Natural killer cell treated with Interleukin-12 subunit alpha and Interleukin-12 subunit beta and Interleukin-15 and Interleukin-18, amount 100 ng/mL, for 72 hours (primary cell): ENCODE measurements around the gene NCOR2. TPM values are rescaled to one million over a fixed set of nuclear protein-coding genes. Genes with fewer than 3 reads are reported as not detected.

Source experiments
- ATAC-seq, 2 donors: fragments of 150-1000 bp; cut with Tn5 transposase in 1 of 2; sonication (Bioruptor Pico), chemical (Tn5 transposase) in 1 of 2; 2 replicates each; pipeline ENCODE4 v1.10.0; 2021
- DNase-seq: peaks from one replicate; pipeline ENCODE4 v3.0.0; 2022; ENCODE audit warnings: low spot score
- H3K27ac Mint-ChIP-seq, 2 donors: 1 replicate in 1 of 2; 2 replicates in 1 of 2; pipeline ENCODE4 v1.8.0; 2022; ENCODE audit warnings: mixed read lengths in 2 of 2, mild to moderate bottlenecking in 1 of 2, moderate library complexity in 1 of 2
- H3K27me3 Mint-ChIP-seq, 2 donors: 1 replicate in 1 of 2; 2 replicates in 1 of 2; pipeline ENCODE4 v1.8.0; 2022; ENCODE audit warnings: mixed read lengths in 2 of 2
- H3K36me3 Mint-ChIP-seq: one replicate; pipeline ENCODE4 v1.8.0; 2022; ENCODE audit warnings: mixed read lengths
- H3K4me1 Mint-ChIP-seq, 2 donors: 1 replicate in 1 of 2; 2 replicates in 1 of 2; pipeline ENCODE4 v1.8.0; 2022; ENCODE audit warnings: low read depth in 2 of 2, mixed read lengths in 2 of 2, mild to moderate bottlenecking in 1 of 2
- H3K4me3 Mint-ChIP-seq: one replicate; pipeline ENCODE4 v1.8.0; 2022; ENCODE audit warnings: mixed read lengths
- H3K9me3 Mint-ChIP-seq: 2 replicates; pipeline ENCODE4 v1.8.0; 2022; ENCODE audit warnings: mixed read lengths
- total RNA-seq, 2 donors: library from RNA; stranded (reverse); gene quantifications; one replicate each; pipeline ENCODE4 v1.2.3, GENCODE V29; 2022

NCOR2 gene
- total RNA-seq, 2 donors from 2014 or later, result 80.8 to 133 TPM

DNA sequence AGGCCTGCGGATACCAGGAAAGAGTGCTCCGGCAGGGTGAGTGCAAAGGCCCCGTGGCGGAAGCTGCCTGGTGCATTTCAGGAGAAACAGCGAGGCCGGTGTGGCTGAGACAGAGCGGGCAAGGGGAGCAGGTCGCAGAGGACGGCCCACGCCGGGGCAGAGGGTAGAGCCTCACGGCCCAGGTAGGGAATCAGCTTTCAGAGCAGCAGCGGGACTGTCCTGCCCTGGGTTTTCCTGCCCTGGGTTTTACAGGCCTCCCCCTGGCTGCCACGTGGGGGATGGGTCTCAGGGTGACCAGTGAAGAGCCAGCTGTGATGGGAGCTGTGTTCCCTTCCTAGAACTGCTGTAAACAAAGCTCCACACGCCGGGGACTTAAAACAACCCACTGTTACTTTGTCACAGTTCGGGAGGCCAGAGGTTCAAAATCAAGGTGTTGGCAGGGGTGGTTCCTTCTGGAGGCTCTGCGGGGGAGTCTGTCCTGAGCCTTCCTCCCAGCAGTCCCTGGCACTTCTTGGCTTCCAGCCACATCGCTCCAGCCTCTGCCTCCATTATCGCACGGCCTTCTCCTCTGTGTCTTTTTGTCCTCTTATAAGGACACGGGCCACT, 10.4 kb downstream of the NCOR2 start:
- H3K4me1 Mint-ChIP-seq, result peaks cover 10 to 45% of the 10 kb centered on the region in 2 donors
- ATAC-seq (no peak), DNase-seq (no peak)
- H3K27me3 Mint-ChIP-seq, result no peaks in the 10 kb centered on the region
- no peaks in the 10 kb centered on the region for H3K36me3 Mint-ChIP-seq
- H3K27ac Mint-ChIP-seq, result no peak overlapping the region
- no peak overlapping the region for H3K4me3 Mint-ChIP-seq
- no peaks in the 10 kb centered on the region for H3K9me3 Mint-ChIP-seq

DNA sequence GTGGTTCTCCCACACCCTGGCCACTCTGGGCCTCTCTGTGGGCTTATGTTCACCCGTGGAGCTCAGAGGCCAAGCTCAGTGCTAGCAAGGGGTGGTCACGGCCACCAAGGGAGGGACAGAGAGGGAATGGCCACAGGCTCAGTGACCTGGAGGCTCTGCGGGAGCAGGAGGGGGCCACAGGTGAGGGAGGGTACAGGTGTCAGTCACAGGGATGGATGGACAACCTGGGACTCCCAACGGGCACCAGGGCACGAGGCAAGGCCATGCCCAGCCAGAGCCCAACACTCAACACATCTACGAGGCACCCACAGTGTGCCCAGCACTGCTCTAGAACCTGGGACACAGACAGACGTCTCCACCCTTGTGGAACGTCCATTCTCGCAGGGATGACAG, 11.3 kb downstream of the NCOR2 start:
- DNase-seq (no peak), ATAC-seq (no peak)
- no peaks in the 10 kb centered on the region for H3K27me3 Mint-ChIP-seq
- H3K27ac Mint-ChIP-seq, result no peak overlapping the region
- peaks cover 11 to 46% of the 10 kb centered on the region in 2 donors for H3K4me1 Mint-ChIP-seq
- H3K4me3 Mint-ChIP-seq, result no peak overlapping the region
- H3K9me3 Mint-ChIP-seq, result no peaks in the 10 kb centered on the region
- no peaks in the 10 kb centered on the region for H3K36me3 Mint-ChIP-seq

DNA sequence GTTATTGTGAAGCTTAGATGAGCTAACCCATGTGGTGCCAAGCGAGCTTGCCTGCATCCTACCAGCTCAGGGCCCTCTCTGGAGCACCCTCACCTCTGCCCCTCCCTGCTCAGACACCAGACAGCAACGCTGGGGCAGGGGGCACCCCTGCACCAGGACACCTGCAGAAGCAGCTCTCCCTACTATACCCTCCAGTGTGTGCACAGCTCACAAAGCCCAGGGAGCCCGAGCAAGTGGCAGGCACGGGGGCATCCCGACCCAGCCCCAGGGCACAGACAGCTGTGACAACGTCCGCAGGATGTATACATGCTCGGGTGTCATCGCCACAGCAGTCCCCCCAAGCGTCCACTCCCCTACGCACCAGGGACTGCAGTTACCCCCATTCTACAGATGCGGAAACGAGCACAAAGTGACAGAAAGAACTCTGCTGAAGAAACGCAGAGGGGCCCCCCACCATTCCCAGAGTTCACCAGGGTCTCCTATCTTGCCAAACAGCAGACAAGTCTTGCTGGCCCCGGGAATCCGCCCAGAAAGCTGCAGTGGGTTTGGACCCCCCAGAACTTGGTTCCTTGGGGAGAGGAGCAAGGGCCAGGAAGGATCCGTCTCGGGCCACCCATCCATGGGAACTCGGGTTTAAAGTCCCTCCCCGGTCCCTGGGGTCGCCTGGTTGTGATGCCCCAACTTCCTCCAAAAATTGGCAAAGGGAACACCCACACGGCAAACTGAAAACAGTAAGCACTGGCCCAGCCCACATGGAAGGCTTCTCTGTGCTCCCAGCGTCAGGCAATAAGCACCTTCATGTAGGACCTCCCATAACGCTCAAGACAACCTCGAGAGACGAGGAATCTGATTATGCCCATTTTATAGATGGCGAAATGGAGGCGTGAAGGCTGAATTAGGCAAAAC, 12.0 kb downstream of the NCOR2 start:
- Mint-ChIP-seq H3K27ac (no peak overlapping the region), H3K27me3 (no peaks in the 10 kb centered on the region), H3K9me3 (no peaks in the 10 kb centered on the region), H3K4me1 (peaks cover 15 to 48% of the 10 kb centered on the region in 2 donors), H3K36me3 (no peaks in the 10 kb centered on the region), H3K4me3 (no peak overlapping the region)
- DNase-seq, result no peak
- ATAC-seq, result no peak

DNA sequence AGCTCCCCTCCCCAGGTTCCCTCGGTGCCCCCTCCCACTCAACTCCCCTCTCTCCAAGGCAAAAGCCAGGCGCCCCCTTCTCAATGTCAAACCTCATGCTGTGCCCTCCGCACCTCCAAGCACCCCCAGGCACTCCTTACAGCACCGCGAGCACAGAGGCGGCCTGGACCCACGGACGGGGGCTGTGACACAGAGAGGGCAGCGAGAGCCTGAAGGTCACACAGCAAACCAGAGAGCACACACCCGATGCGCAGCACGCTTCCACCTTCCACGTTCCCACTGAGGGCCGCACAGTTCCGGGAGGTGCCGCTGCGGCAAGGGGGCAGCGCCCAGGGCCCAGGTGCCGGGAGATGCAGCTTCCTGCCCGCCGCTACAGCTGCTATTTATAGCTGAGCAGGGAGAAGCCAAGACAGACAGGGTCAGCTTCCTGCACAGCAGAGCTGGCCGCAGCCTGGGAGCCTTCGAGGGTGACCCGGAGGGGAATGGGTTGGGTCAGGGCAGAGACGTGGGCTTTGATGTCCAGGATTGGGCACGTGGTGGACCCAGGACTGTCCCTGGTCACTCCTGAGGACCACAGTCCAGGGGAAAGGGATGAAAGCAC, 12.9 kb downstream of the NCOR2 start:
- H3K4me3 Mint-ChIP-seq, result no peak overlapping the region

DNA sequence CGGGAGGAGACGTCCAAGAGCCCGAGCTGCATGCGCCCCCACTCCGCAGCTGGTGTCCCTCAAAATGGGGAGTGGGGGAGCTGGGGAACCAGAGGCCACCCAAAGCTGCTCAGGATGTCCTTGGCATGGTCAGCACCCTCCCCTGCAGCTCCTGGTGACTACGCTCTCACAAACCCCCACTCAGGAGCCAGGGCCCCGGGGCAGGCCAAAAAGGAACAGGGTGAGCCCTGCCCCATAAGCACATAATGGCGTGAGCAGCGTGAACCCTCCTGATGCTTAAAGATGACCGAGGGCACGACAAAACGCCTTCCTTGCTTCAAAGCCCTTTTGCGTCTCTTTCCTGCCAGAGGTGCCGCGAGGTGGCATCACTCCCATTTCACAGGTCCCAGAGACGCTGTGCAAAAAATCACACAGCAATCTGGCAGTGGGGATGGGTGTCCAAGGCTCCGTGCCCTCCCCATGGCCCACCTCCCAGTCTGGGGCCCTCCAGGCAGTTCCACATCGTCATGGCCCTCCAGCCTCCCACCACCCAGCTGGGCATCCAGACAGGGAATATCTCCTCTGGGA, 13.5 kb downstream of the NCOR2 start:
- H3K27ac Mint-ChIP-seq, result no peak overlapping the region
- DNase-seq (no peak), ATAC-seq (no peak)
- no peak overlapping the region for H3K4me3 Mint-ChIP-seq
- no peaks in the 10 kb centered on the region for H3K36me3 Mint-ChIP-seq
- H3K27me3 Mint-ChIP-seq, result no peaks in the 10 kb centered on the region
- H3K9me3 Mint-ChIP-seq, result no peaks in the 10 kb centered on the region
- peaks cover 16 to 52% of the 10 kb centered on the region in 2 donors for H3K4me1 Mint-ChIP-seq

More for the DNA sequence above, 12.9 kb downstream of the NCOR2 start:
- DNase-seq (no peak), ATAC-seq (peak in 1 of 2 donors; percentile 11)
- peaks cover 15 to 52% of the 10 kb centered on the region in 2 donors for H3K4me1 Mint-ChIP-seq
- no peaks in the 10 kb centered on the region for H3K27me3 Mint-ChIP-seq
- no peaks in the 10 kb centered on the region for H3K9me3 Mint-ChIP-seq
- no peak overlapping the region for H3K27ac Mint-ChIP-seq
- no peaks in the 10 kb centered on the region for H3K36me3 Mint-ChIP-seq

DNA sequence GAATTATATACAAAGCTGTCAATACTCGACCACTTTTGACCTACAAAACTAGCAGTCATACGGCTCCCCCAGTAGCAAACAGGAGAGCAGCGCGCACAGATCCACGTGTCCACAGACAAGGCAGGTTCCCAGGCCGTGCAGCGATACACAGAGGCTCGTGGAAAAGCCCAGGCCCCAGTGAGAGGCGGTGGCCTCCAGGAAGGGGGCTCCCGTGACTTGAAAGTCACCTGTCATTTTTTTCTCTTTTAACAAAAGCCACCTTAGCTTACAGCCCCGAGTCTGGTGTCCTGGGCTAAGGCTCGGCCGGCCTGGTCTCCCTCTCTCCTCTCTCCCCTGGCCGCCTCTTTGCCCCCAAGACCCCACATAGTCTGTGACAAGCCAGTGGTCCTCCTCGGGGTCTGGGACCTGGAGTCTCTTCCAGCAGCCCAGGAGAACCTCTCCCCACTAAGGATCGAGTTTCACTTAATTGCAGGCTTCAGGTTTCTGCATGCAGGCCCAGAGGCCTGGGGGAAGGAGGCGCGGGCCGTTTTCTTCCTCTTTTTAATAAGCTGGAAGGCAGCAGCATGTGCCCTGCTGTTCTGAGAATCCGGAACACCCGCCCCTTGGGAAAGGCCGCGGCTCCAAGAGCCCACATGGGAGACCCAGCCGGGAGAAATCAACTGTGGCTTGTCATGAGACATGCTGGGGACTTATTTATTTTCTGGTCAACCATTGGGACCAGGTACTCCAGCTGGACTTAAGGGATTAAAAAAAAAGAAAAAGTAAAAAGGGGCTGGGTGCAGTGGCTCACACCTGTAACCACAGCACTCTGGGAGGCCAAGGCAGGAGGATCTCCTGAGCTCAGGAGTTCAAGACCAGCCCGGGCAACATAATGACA, 15.9 kb downstream of the NCOR2 start:
- H3K36me3 Mint-ChIP-seq, result no peaks in the 10 kb centered on the region
- no peak for ATAC-seq
- no peaks in the 10 kb centered on the region for H3K27me3 Mint-ChIP-seq
- DNase-seq, result no peak
- no peak overlapping the region for H3K4me3 Mint-ChIP-seq
- H3K9me3 Mint-ChIP-seq, result no peaks in the 10 kb centered on the region
- no peak overlapping the region for H3K27ac Mint-ChIP-seq
- H3K4me1 Mint-ChIP-seq, result peaks cover 24 to 54% of the 10 kb centered on the region in 2 donors

DNA sequence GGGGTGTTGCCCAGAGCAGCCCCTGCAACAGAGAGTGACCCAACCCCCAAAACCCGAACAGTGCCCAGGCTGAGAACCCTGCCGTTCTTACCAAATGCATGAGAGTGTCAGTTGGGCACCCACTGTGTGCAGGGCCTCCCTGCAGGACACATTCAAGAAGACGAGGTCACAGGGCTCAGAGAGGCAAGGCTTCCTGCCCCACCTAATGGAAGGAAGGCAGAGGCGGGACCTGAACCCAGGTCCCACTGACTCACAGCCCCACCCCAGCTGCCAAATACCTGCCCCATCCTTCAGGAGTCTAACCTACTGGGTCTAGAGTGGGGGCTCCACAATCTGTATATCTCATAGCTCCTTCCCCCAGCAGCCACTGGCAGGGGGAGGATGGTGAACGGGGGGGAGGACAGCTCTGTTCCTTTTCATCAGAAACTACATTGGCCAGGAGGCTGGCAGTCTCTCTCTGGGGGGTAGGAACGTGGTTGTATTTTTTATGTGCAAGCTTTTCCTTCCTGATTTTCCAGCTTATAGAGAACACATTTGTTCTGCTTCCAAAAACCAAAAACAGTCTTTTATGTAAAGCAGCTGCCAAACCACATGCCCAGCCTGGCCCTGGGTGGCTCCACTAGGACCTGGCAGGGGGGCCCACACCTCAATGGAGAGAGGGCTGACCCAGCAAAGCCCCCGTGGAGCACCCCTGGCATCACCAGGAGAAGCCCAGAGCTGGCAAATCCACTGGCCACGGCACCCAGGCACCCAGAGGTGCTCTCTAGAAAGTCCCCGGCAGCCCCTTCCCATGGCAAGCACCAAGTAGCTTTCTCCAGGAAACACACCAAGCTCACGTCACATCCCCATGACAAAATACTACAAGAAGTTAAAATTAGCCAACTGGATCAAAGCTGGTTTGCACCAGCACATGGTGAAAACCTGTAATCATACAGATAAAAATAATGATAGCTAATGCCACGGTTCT, 17.0 kb downstream of the NCOR2 start:
- DNase-seq (no peak), ATAC-seq (no peak)
- H3K27me3 Mint-ChIP-seq, result no peaks in the 10 kb centered on the region
- H3K9me3 Mint-ChIP-seq, result no peaks in the 10 kb centered on the region
- H3K4me1 Mint-ChIP-seq, result peaks cover 35 to 56% of the 10 kb centered on the region in 2 donors
- no peaks in the 10 kb centered on the region for H3K36me3 Mint-ChIP-seq
- no peak overlapping the region for H3K4me3 Mint-ChIP-seq
- H3K27ac Mint-ChIP-seq, result no peak overlapping the region

DNA sequence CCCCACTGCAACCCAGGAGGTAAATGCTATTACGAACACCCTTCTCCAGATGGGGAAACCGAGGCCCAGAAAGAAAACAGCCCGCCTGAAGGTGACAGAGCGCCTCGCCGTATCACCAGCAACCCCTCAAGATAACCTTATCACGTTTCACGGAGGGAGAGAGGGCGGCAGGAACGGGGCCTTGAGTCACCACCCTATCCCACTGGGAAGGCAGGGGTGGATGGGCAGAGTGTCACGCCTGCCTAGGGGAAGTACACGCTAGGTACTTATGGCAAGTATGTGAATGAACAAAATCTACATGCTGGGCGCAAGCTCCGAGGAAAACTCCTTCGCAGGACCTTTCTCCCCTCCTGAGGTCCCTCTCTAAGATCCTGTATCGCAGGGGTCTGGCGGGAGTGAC, 17.8 kb downstream of the NCOR2 start:
- H3K4me3 Mint-ChIP-seq, result no peak overlapping the region
- ATAC-seq (no peak), DNase-seq (no peak)
- no peak overlapping the region for H3K27ac Mint-ChIP-seq
- H3K27me3 Mint-ChIP-seq, result no peaks in the 10 kb centered on the region
- H3K9me3 Mint-ChIP-seq, result no peaks in the 10 kb centered on the region
- H3K36me3 Mint-ChIP-seq, result no peaks in the 10 kb centered on the region
- peaks cover 39 to 54% of the 10 kb centered on the region in 2 donors for H3K4me1 Mint-ChIP-seq

DNA sequence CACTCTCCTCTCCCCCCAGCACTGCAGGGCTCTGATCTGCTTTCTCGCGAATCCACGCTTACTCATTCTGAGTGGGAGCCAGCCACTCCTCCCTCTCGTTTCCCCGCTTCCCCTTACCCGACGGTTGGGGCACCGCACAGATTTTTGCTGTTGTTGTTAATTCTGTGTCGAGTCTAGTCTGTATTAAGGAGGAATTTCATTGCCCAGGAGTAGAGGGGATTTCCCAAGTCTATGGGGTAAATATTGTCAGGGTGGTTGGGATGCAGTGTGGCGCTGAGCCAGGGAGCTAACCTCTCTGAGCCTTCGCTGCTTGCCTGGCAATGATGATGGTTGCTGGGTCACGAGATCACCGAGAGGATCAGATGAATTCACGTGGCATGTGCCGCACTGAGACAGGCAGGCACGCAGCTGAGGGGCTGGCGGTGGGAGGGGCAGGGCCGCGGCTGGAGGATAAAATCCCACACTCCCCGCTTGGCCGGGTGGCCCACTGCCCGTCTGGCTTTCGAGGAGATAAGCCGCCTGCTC, 18.5 kb downstream of the NCOR2 start:
- ATAC-seq (no peak), DNase-seq (no peak)
- Mint-ChIP-seq H3K4me3 (peak overlapping the region; percentile 16), H3K27me3 (no peaks in the 10 kb centered on the region), H3K27ac (peak overlapping the region in 1 of 2 donors; percentile 10), H3K9me3 (no peaks in the 10 kb centered on the region), H3K4me1 (peaks cover 39 to 48% of the 10 kb centered on the region in 2 donors), H3K36me3 (no peaks in the 10 kb centered on the region)

DNA sequence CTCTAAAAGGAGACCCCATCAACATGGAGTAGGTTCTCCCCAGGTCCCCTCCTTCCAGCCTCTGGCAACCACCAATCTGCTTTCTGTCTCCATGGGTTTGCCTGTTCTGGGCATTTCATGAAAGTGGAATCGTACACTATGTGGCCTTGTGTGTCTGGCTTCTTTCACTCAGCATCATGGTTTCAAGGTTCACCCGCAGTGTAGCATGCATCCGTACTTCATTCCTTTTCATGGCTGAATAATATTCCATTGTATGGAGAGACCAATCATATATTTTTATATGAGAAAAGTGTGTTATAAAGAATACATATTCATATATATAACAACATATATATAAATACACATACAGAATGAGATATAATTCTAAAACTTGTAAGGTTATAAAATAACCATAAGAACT, 19.8 kb downstream of the NCOR2 start:
- Mint-ChIP-seq H3K9me3 (no peaks in the 10 kb centered on the region), H3K27ac (peak overlapping the region in 1 of 2 donors; percentile 61), H3K36me3 (no peaks in the 10 kb centered on the region), H3K27me3 (no peaks in the 10 kb centered on the region), H3K4me3 (no peak overlapping the region), H3K4me1 (peaks cover 39% of the 10 kb centered on the region in 2 donors)
- DNase-seq (no peak), ATAC-seq (no peak)

DNA sequence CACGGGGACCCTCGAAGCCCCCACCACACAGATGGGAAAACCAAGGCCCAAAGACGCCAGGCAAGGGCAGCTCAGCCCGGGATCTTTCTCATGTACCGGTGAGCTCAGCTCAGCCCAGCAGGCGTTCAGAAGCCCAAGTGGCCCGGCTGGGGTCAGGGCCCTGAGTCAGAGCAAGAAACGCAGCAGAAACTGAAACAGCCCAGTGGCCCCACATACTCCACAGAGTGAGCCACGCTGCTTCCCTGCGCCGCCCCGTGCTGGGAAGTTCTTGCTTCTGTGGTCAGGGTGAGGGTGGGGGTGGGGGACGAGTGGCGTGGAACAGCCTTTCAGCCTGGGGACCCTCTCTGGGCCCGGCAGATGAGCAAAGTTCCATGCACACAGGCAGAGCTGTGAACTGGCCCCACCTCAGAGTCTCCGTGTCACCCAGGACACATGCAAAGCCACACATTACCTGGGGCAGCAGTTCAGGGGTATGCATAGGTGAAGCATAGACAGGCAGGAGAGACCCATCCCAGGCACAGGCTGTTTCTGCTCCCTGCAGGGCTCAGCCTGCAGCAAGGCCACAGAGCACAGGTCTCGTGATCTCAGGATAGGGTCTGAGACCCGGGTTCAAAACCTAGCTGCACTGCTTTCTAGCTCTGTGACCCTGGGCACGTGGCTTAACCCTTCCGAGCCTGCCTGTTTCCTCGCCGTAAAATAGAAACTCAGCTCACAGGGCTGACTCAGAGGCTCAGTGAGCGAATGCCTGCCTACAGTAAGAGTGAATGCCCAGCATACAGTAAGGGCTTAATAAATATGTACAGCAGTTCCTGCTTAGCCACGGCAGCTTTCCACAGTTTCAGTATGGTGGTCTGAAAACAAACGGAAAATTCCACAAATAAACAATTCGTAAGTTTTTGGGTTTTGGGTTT, 21.6 kb downstream of the NCOR2 start:
- H3K4me1 Mint-ChIP-seq, result peaks cover 26% of the 10 kb centered on the region in 2 donors
- DNase-seq (peak; percentile 81), ATAC-seq (peak; percentile 95 to 96)
- peak overlapping the region; percentile 54 for H3K4me3 Mint-ChIP-seq
- H3K27ac Mint-ChIP-seq, result peak overlapping the region; percentile 22 to 76
- no peaks in the 10 kb centered on the region for H3K9me3 Mint-ChIP-seq
- H3K27me3 Mint-ChIP-seq, result no peaks in the 10 kb centered on the region
- H3K36me3 Mint-ChIP-seq, result no peaks in the 10 kb centered on the region
